Testis (tissue), 2 donors: Measurements from ENCODE around the gene MCC.

ENCODE experiments used
- POLR2A ChIP-seq: fragments of 450-650 bp; IDR thresholded peaks from one replicate; pipeline ENCODE4 v1.6.1; 2017; ENCODE audit warnings: antibody characterized with exemption, mild to moderate bottlenecking, moderate library complexity
- TF ChIP-seq, protein P1 (sequence below), 3 experiments: fragments of 450-650 bp in 2 of 3; fragments of 200-600 bp in 1 of 3; sonication (generic) in 1 of 3; IDR thresholded peaks; one replicate each; pipeline ENCODE4 v1.5.1; 2016 to 2019; ENCODE audit warnings: antibody characterized with exemption in 3 of 3, mild to moderate bottlenecking in 2 of 3, moderate library complexity in 1 of 3

DNA sequence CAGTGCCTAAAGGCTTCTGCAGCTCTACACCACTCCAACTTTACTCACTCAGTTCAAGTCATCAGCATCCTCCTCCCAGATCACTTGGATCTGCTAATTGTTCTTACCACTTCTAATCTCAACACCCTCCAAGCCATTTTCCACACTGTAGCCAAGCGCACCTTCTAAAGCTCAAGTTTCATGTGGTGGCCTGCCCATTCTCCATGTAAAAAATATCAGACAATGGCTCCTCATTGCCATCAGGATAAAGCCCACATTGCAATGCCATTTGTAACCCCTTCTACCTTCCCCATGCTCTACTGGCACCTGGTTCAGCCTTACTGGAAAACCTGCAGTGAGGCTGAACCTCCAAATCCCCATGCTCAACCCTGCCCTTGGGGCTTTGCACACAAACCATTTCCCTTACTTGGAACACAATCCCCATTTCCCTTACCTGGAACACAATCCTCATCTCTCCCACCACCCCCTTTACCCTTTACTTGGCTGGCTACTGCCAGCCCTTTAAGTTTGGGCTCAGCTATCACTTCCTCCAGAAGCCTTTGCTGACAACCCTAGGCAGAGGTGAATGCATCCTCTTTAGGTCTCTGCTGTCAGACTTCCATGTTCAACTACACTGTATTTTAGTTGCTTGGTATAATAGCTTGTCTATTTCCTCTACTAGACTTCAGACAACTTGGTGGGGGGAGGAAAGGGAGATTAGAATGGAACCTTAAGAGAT lies 273.5 kb downstream of the MCC start:
- TF ChIP-seq, protein P1, sequence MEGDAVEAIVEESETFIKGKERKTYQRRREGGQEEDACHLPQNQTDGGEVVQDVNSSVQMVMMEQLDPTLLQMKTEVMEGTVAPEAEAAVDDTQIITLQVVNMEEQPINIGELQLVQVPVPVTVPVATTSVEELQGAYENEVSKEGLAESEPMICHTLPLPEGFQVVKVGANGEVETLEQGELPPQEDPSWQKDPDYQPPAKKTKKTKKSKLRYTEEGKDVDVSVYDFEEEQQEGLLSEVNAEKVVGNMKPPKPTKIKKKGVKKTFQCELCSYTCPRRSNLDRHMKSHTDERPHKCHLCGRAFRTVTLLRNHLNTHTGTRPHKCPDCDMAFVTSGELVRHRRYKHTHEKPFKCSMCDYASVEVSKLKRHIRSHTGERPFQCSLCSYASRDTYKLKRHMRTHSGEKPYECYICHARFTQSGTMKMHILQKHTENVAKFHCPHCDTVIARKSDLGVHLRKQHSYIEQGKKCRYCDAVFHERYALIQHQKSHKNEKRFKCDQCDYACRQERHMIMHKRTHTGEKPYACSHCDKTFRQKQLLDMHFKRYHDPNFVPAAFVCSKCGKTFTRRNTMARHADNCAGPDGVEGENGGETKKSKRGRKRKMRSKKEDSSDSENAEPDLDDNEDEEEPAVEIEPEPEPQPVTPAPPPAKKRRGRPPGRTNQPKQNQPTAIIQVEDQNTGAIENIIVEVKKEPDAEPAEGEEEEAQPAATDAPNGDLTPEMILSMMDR (IDR thresholded peaks at IDR 0.05) = no peak
- TF ChIP-seq POLR2A = no peak
